H1 (cell line): ENCODE data around the gene LIMA1. TPM values are rescaled to one million over a fixed set of nuclear protein-coding genes. Genes with fewer than 3 reads are reported as not detected.

Experiments
- CTCF ChIA-PET: fragments of 300-600 bp; sonication (Branson Sonifier 250); formaldehyde crosslinking; loops from one replicate; lab custom pipeline; 2021; ENCODE audit not compliant: partially characterized antibody; lab: Charles Lee
- POLR2A ChIA-PET: fragments of 300-600 bp; sonication (Branson Sonifier 250); formaldehyde crosslinking; loops from one replicate; lab custom pipeline; 2021; ENCODE audit warnings: inconsistent platforms; ENCODE audit not compliant: partially characterized antibody; lab: Charles Lee
- DNase-seq, 2 experiments: peaks; one replicate each; pipeline versions ENCODE4 v3.0.0 to v3.0.0-alpha.2; 2010 to 2022; ENCODE audit warnings: low spot score in 2 of 2, low read depth in 1 of 2, mixed read lengths in 1 of 2
- FAIRE-seq: peaks from 2 replicates; lab custom pipeline; 2011; peaks lifted over from hg19 to GRCh38; lab: Jason Lieb, UNC
- H2AFZ ChIP-seq: 2 replicates; pipeline ENCODE4 v1.8.1; 2012; ENCODE audit warnings: low read length, inconsistent platforms
- H2AK5ac ChIP-seq: 2 replicates; pipeline ENCODE4 v1.6.1; 2013; ENCODE audit warnings: low read depth, low read length
- H2BK120ac ChIP-seq: replicated peaks from 2 replicates; pipeline ENCODE3; 2013; ENCODE audit warnings: low read depth, low read length, inconsistent platforms
- H2BK12ac ChIP-seq: 2 replicates; pipeline ENCODE4 v1.6.1; 2013; ENCODE audit warnings: low read depth, low read length
- H2BK15ac ChIP-seq: 2 replicates; pipeline ENCODE4 v1.6.1; 2013; ENCODE audit warnings: low read length
- H2BK20ac ChIP-seq: 2 replicates; pipeline ENCODE4 v1.6.1; 2013; ENCODE audit warnings: low read length
- H2BK5ac ChIP-seq: 2 replicates; pipeline ENCODE4 v1.6.1; 2013; ENCODE audit warnings: low read depth, low read length
- H3K14ac ChIP-seq: 2 replicates; pipeline ENCODE4 v1.6.1; 2013; ENCODE audit warnings: inconsistent platforms; ENCODE audit not compliant: insufficient read length
- H3K18ac ChIP-seq: 2 replicates; pipeline ENCODE4 v1.6.1; 2013; ENCODE audit warnings: low read length; ENCODE audit errors: extremely low read depth
- H3K23ac ChIP-seq: 2 replicates; pipeline ENCODE4 v1.6.1; 2013; ENCODE audit warnings: inconsistent platforms; ENCODE audit not compliant: insufficient read length
- H3K23me2 ChIP-seq: 2 replicates; pipeline ENCODE4 v1.6.1; 2013; ENCODE audit warnings: low read depth, low read length
- H3K27ac ChIP-seq: 2 replicates; pipeline ENCODE4 v1.6.1; 2011; ENCODE audit warnings: low read depth, low read length, inconsistent platforms
- H3K27me3 ChIP-seq, 4 experiments: replicated peaks in 1 of 4; 1 replicate in 1 of 4; 2 replicates in 3 of 4; pipeline versions ENCODE4 v1.6.1 to v1.8.1; 2011 to 2013; ENCODE audit warnings: low read length in 3 of 4, mild to moderate bottlenecking in 3 of 4, inconsistent platforms in 2 of 4, mixed read lengths in 2 of 4, moderate library complexity in 1 of 4; ENCODE audit not compliant: control insufficient read depth in 3 of 4, insufficient read depth in 3 of 4; ENCODE audit errors: extremely low read depth in 1 of 4
- H3K36me3 ChIP-seq, 4 experiments: 2 replicates each; pipeline versions ENCODE4 v1.6.1 to v1.8.1; 2011 to 2013; ENCODE audit warnings: mild to moderate bottlenecking in 4 of 4, low read length in 3 of 4, moderate library complexity in 2 of 4, control low read depth in 1 of 4, inconsistent platforms in 1 of 4; ENCODE audit not compliant: insufficient read depth in 4 of 4, control insufficient read depth in 2 of 4
- H3K4ac ChIP-seq: replicated peaks from 2 replicates; pipeline ENCODE3; 2013; ENCODE audit warnings: low read length, low read depth, mixed read lengths, inconsistent platforms; ENCODE audit not compliant: insufficient read length
- H3K4me1 ChIP-seq, 4 experiments: replicated peaks in 1 of 4; 1 replicate in 1 of 4; 2 replicates in 3 of 4; pipeline versions ENCODE4 v1.6.1 to v1.8.1; 2011 to 2013; ENCODE audit warnings: low read length in 3 of 4, inconsistent platforms in 2 of 4, mixed read lengths in 1 of 4; ENCODE audit not compliant: insufficient read depth in 4 of 4, control insufficient read depth in 3 of 4
- H3K4me2 ChIP-seq, 2 experiments: 2 replicates each; pipeline versions ENCODE4 v1.6.1 to v1.8.1; 2011 to 2013; ENCODE audit warnings: low read depth in 2 of 2, low read length in 2 of 2, control low read depth in 1 of 2, inconsistent platforms in 1 of 2, mild to moderate bottlenecking in 1 of 2; ENCODE audit not compliant: insufficient read depth in 1 of 2
- H3K4me3 ChIP-seq, 4 experiments: fragments of 200-600, 300-600 bp in 1 of 4; sonication (generic), shearing (Covaris generic), sonication (Bioruptor Twin) in 1 of 4; 2 replicates each; pipeline versions ENCODE4 v1.5.1 to v1.8.1; 2011 to 2016; ENCODE audit warnings: low read length in 4 of 4, low read depth in 3 of 4, control low read depth in 2 of 4, inconsistent platforms in 2 of 4, mild to moderate bottlenecking in 2 of 4, mixed read lengths in 1 of 4, moderate library complexity in 1 of 4; ENCODE audit not compliant: insufficient read depth in 2 of 4; ENCODE audit errors: extremely low read depth in 1 of 4
- H3K56ac ChIP-seq: replicated peaks from 2 replicates; pipeline ENCODE3; 2013; ENCODE audit warnings: low read depth, mild to moderate bottlenecking, mixed read lengths, low read length, inconsistent platforms; ENCODE audit not compliant: insufficient read length
- H3K79me1 ChIP-seq: 2 replicates; pipeline ENCODE4 v1.6.1; 2013; ENCODE audit warnings: low read depth, low read length, control low read depth
- H3K79me2 ChIP-seq, 2 experiments: 2 replicates each; pipeline versions ENCODE4 v1.6.1 to v1.8.1; 2012 to 2013; ENCODE audit warnings: low read length in 2 of 2, mild to moderate bottlenecking in 2 of 2, inconsistent platforms in 1 of 2; ENCODE audit not compliant: insufficient read depth in 2 of 2, control insufficient read depth in 1 of 2
- H3K9ac ChIP-seq, 4 experiments: replicated peaks in 1 of 4; 1 replicate in 1 of 4; 2 replicates in 3 of 4; pipeline versions ENCODE4 v1.6.1 to v1.8.1; 2011 to 2013; ENCODE audit warnings: low read depth in 3 of 4, low read length in 3 of 4, control low read depth in 2 of 4, mild to moderate bottlenecking in 2 of 4, moderate library complexity in 2 of 4, inconsistent platforms in 1 of 4; ENCODE audit errors: extremely low read depth in 1 of 4
- H3K9me3 ChIP-seq, 2 experiments: 2 replicates each; pipeline versions ENCODE4 v1.6.1 to v1.8.1; 2012 to 2013; ENCODE audit warnings: mild to moderate bottlenecking in 2 of 2, moderate library complexity in 2 of 2, control low read depth in 1 of 2, inconsistent platforms in 1 of 2, low read depth in 1 of 2, low read length in 1 of 2, mixed read lengths in 1 of 2; ENCODE audit not compliant: insufficient read depth in 2 of 2
- H4K20me1 ChIP-seq, 2 experiments: replicated peaks in 1 of 2; 2 replicates each; pipeline versions ENCODE3 to v1.8.1; 2011 to 2013; ENCODE audit warnings: inconsistent platforms in 2 of 2, low read length in 2 of 2, mild to moderate bottlenecking in 1 of 2; ENCODE audit not compliant: insufficient read depth in 2 of 2, control insufficient read depth in 1 of 2
- H4K5ac ChIP-seq: 2 replicates; pipeline ENCODE4 v1.6.1; 2013; ENCODE audit warnings: low read length, low read depth, mixed read lengths, inconsistent platforms; ENCODE audit not compliant: insufficient read length
- H4K8ac ChIP-seq: 2 replicates; pipeline ENCODE4 v1.8.0; 2013; ENCODE audit warnings: mild to moderate bottlenecking, moderate library complexity, low read length, inconsistent platforms; ENCODE audit not compliant: insufficient read depth; ENCODE audit errors: extremely low read depth
- H4K91ac ChIP-seq: replicated peaks from 2 replicates; pipeline ENCODE3; 2013; ENCODE audit warnings: low read length, mixed read lengths, inconsistent platforms; ENCODE audit not compliant: insufficient read length
- ASH2L ChIP-seq: fragments of 200-600, 300-600 bp; sonication (generic); IDR thresholded peaks from one replicate; pipeline ENCODE4 v1.7.1; 2017; ENCODE audit warnings: low read length
- BACH1 ChIP-seq: IDR thresholded peaks from 2 replicates; pipeline ENCODE4 v1.6.1; 2012; ENCODE audit warnings: low read length, improper control_type of control experiment
- CHD2 ChIP-seq: IDR thresholded peaks from 2 replicates; pipeline ENCODE4 v1.6.1; 2012; ENCODE audit warnings: low read length, improper control_type of control experiment
- KDM1A ChIP-seq: fragments of 200-600, 300-600 bp; sonication (generic); IDR thresholded peaks from 2 replicates; pipeline ENCODE4 v1.7.1; 2016; ENCODE audit warnings: mild to moderate bottlenecking, low read length, borderline replicate concordance
- MAFK ChIP-seq: IDR thresholded peaks from 2 replicates; pipeline ENCODE4 v1.6.1; 2012; ENCODE audit warnings: low read depth, mild to moderate bottlenecking, improper control_type of control experiment, low read length
- MAX ChIP-seq: IDR thresholded peaks from 2 replicates; pipeline ENCODE4 v1.6.1; 2012; ENCODE audit warnings: inconsistent platforms
- NANOG ChIP-seq: IDR thresholded peaks from 2 replicates; pipeline ENCODE4 v1.6.1; 2011; ENCODE audit warnings: low read length, low read depth, mild to moderate bottlenecking, inconsistent platforms; ENCODE audit not compliant: insufficient read depth, poor library complexity, severe bottlenecking
- PHF8 ChIP-seq: fragments of 200-600 bp; sonication (generic); conservative IDR thresholded peaks from 2 replicates; pipeline ENCODE4 v1.7.1; 2012; ENCODE audit warnings: low read depth, mild to moderate bottlenecking, inconsistent platforms, low read length, moderate library complexity
- POLR2A ChIP-seq, 2 experiments: IDR thresholded peaks; 1 replicate in 1 of 2; 2 replicates in 1 of 2; pipeline ENCODE4 v1.6.1; 2011; ENCODE audit warnings: low read depth in 2 of 2, low read length in 2 of 2, mild to moderate bottlenecking in 2 of 2; ENCODE audit errors: control extremely low read depth in 1 of 2
- SRF ChIP-seq: IDR thresholded peaks from 2 replicates; pipeline ENCODE4 v1.6.1; 2011; ENCODE audit warnings: mild to moderate bottlenecking, low read depth, low read length, moderate library complexity
- TEAD4 ChIP-seq: IDR thresholded peaks from 2 replicates; pipeline ENCODE4 v1.6.1; 2012; ENCODE audit warnings: low read depth, low read length, inconsistent platforms, mixed read lengths
- WGBS, 2 experiments: shearing (Covaris generic) in 1 of 2; methylation state at CpG; one replicate each; pipeline versions ENCODE4 v1.1.6 to v1.1.7; 2013 to 2015; ENCODE audit warnings: low lambda C conversion rate in 2 of 2, mixed read lengths in 2 of 2, inconsistent platforms in 1 of 2, low coverage in 1 of 2, missing lambda C conversion rate in 1 of 2; ENCODE audit not compliant: insufficient replicate concordance in 2 of 2, insufficient coverage in 1 of 2, insufficient read length in 1 of 2; ENCODE audit errors: extremely low coverage in 1 of 2, missing lambda C conversion rate in 1 of 2; 5-methylcytosine and 5-hydroxymethylcytosine counted together
- polyA plus RNA-seq, 7 experiments: library from polyadenylated mRNA; depleted of rRNA in 3 of 7; stranded (reverse) in 5 of 7; unstranded in 2 of 7; fragments of >200 nt in 5 of 7; fragments of 200-250 nt in 2 of 7; gene quantifications; 1 replicate in 5 of 7; 2 replicates in 1 of 7; 4 replicates in 1 of 7; pipeline versions ENCODE4 v1.2.1 to v1.2.3, GENCODE V29; 2011 to 2013; ENCODE audit warnings: missing spikeins in 2 of 7, mixed read lengths in 2 of 7
- total RNA-seq: library from RNA; stranded (reverse); fragmentation: NEBNext Ultra II Directional; extraction: Animal tissue kit (Norgen Biotek cat#: 25700); gene quantifications from 2 replicates; pipeline ENCODE4 v1.2.1, GENCODE V29; 2021

The LIMA1 gene
- total and polyA plus RNA-seq, 2 of the 8 experiments (the other 6 are each of a cell fraction or from before 2014, with no cell fraction given), result 12.7 to 47.6 TPM

GRCh38 chr12:50198829-50199228, 84.5 kb downstream of the LIMA1 start:
- Histone ChIP-seq H2AK5ac (no peak overlapping the region), H3K4ac (no peak overlapping the region), H2BK5ac (no peak overlapping the region), H3K27me3 (no peaks in the 10 kb centered on the region), H3K14ac (no peak overlapping the region), H3K27ac (no peak overlapping the region)
- FAIRE-seq (no peak), DNase-seq (no peak)
- TF ChIP-seq BACH1, result no peak
- TF ChIP-seq TEAD4, result no peak
- TF ChIP-seq SRF, result no peak
- TF ChIP-seq PHF8, result no peak
- TF ChIP-seq NANOG, result no peak
- no peak for TF ChIP-seq CHD2
- no peak for TF ChIP-seq KDM1A
- TF ChIP-seq MAFK, result no peak
- no peak for TF ChIP-seq MAX
- no peak for TF ChIP-seq ASH2L
- TF ChIP-seq POLR2A (IDR thresholded peaks at IDR 0.05; ENCODE audit: control extremely low read depth in 1 of 2, low read depth in 2 of 2, low read length in 2 of 2), result no peak
- TF ChIP-seq, all 59 proteins: peak for 0
- Histone ChIP-seq H3K79me1 (no peaks in the 10 kb centered on the region), H2AFZ (no peak overlapping the region), H2BK120ac (no peak overlapping the region), H3K4me1 (peaks cover 0 to 1% (median 0%) of the 10 kb centered on the region in 4 experiments; a peak in 1 of 7 replicates), H3K9ac (no peak overlapping the region), H3K4me3 (no peak overlapping the region), H3K36me3 (peaks cover 6 to 37% (median 18%) of the 10 kb centered on the region in 4 experiments), H3K56ac (no peak overlapping the region), H3K23me2 (no peaks in the 10 kb centered on the region), H4K5ac (no peak overlapping the region), H2BK20ac (no peak overlapping the region), H3K18ac (no peak overlapping the region), H3K9me3 (no peaks in the 10 kb centered on the region), H3K79me2 (no peaks in the 10 kb centered on the region), H3K4me2 (no peak overlapping the region), H2BK12ac (no peak overlapping the region), H2BK15ac (no peak overlapping the region), H4K20me1 (no peaks in the 10 kb centered on the region), H4K91ac (no peak overlapping the region), H3K23ac (no peak overlapping the region), H4K8ac (no peak overlapping the region)
- 93% methylated on average over 5 of the region's 5 CpGs; no CpG with 5 or more reads in 1 of the 2 experiments for WGBS, 2 experiments
- POLR2A ChIA-PET, result no interaction called here
- CTCF ChIA-PET, result interaction anchor here (0.7 to 0.9 kb wide), 2 partner anchors 23 to 87 kb away, joined by 3 read pairs; partner anchors contain the start of gene COX14
